KMS-11 (cell line): ENCODE results near the gene PHEX.

Source experiments
- H2AFZ ChIP-seq: fragments of 200-600 bp; sonication (generic); 2 replicates; pipeline ENCODE4 v1.6.1; 2016; ENCODE audit warnings: antibody characterized with exemption, mixed run types, low read depth
- H3K27ac ChIP-seq: fragments of 200-600 bp; sonication (generic); 2 replicates; pipeline ENCODE4 v1.6.1; 2016; ENCODE audit warnings: mild to moderate bottlenecking, mixed run types
- H3K27me3 ChIP-seq: fragments of 200-600 bp; sonication (generic); 2 replicates; pipeline ENCODE4 v1.6.1; 2017; ENCODE audit warnings: mild to moderate bottlenecking, low read depth, mixed run types, moderate library complexity; ENCODE audit not compliant: insufficient read depth
- H3K36me3 ChIP-seq: fragments of 200-600 bp; sonication (generic); 2 replicates; pipeline ENCODE4 v1.6.1; 2017; ENCODE audit warnings: mild to moderate bottlenecking, mixed run types; ENCODE audit not compliant: insufficient read depth
- H3K4me1 ChIP-seq: fragments of 200-600 bp; sonication (generic); 2 replicates; pipeline ENCODE4 v1.6.1; 2016; ENCODE audit warnings: mild to moderate bottlenecking, low read depth, mixed run types; ENCODE audit not compliant: poor library complexity, severe bottlenecking
- H3K4me2 ChIP-seq: fragments of 200-600 bp; sonication (generic); 2 replicates; pipeline ENCODE4 v1.7.0; 2016; ENCODE audit warnings: mild to moderate bottlenecking, mixed run types
- H3K4me3 ChIP-seq: fragments of 200-600 bp; sonication (generic); IDR thresholded peaks from 2 replicates; pipeline ENCODE4 v1.6.1; 2017; ENCODE audit warnings: low read depth, low read length, mixed read lengths; ENCODE audit not compliant: insufficient read depth
- H3K79me2 ChIP-seq: fragments of 200-600 bp; sonication (generic); 2 replicates; pipeline ENCODE4 v1.6.1; 2016; ENCODE audit warnings: low read depth, mixed run types; ENCODE audit not compliant: insufficient read depth
- H3K9ac ChIP-seq: fragments of 200-600 bp; sonication (generic); 2 replicates; pipeline ENCODE4 v1.6.1; 2016; ENCODE audit warnings: mild to moderate bottlenecking, mixed run types
- H4K20me1 ChIP-seq: fragments of 200-600 bp; sonication (generic); 2 replicates; pipeline ENCODE4 v1.6.1; 2016; ENCODE audit warnings: mild to moderate bottlenecking, mixed run types; ENCODE audit not compliant: insufficient read depth
- CTCF ChIP-seq: fragments of 200-600 bp; sonication (generic); conservative IDR thresholded peaks from 2 replicates; pipeline ENCODE4 v1.6.1; 2017; ENCODE audit warnings: low read depth, mild to moderate bottlenecking, antibody characterized with exemption, low read length, moderate library complexity, mixed read lengths

Gene PHEX

GRCh38 chrX:22117633-22118032 lies 85.5 kb downstream of the PHEX start:
- Histone ChIP-seq H2AFZ (no peak overlapping the region), H3K4me2 (no peak overlapping the region), H3K4me1 (no peaks in the 10 kb centered on the region), H3K36me3 (no peaks in the 10 kb centered on the region), H3K27ac (no peak overlapping the region), H4K20me1 (no peaks in the 10 kb centered on the region), H3K79me2 (no peaks in the 10 kb centered on the region), H3K4me3 (no peak overlapping the region), H3K9ac (no peak overlapping the region), H3K27me3 (no peaks in the 10 kb centered on the region)
- no peak for TF ChIP-seq CTCF

GRCh38 chrX:22118161-22118830 lies 86.2 kb downstream of the PHEX start:
- no peak overlapping the region for H2AFZ ChIP-seq
- no peaks in the 10 kb centered on the region for H3K36me3 ChIP-seq
- H3K79me2 ChIP-seq, result no peaks in the 10 kb centered on the region
- TF ChIP-seq CTCF, result no peak
- no peaks in the 10 kb centered on the region for H3K27me3 ChIP-seq
- H3K4me1 ChIP-seq, result no peaks in the 10 kb centered on the region
- no peak overlapping the region for H3K27ac ChIP-seq
- no peak overlapping the region for H3K9ac ChIP-seq
- H3K4me3 ChIP-seq, result no peak overlapping the region
- H3K4me2 ChIP-seq, result no peak overlapping the region
- no peaks in the 10 kb centered on the region for H4K20me1 ChIP-seq

- no peaks in the 10 kb centered on the region for H3K4me1 ChIP-seq
- no peak overlapping the region for H3K4me2 ChIP-seq
- no peaks in the 10 kb centered on the region for H3K36me3 ChIP-seq
- no peak overlapping the region for H3K9ac ChIP-seq
- no peak overlapping the region for H2AFZ ChIP-seq
- no peaks in the 10 kb centered on the region for H3K27me3 ChIP-seq
- TF ChIP-seq CTCF, result no peak
- no peaks in the 10 kb centered on the region for H4K20me1 ChIP-seq
- no peak overlapping the region for H3K4me3 ChIP-seq
- no peak overlapping the region for H3K27ac ChIP-seq
- no peaks in the 10 kb centered on the region for H3K79me2 ChIP-seq
Measured at GRCh38 chrX:22121161-22121560, 89.0 kb downstream of the PHEX start.

GRCh38 chrX:22122510-22122909 lies 90.4 kb downstream of the PHEX start:
- Histone ChIP-seq H3K36me3 (no peaks in the 10 kb centered on the region), H3K27ac (no peak overlapping the region), H3K27me3 (no peaks in the 10 kb centered on the region), H3K4me3 (no peak overlapping the region), H3K4me1 (no peaks in the 10 kb centered on the region), H4K20me1 (no peaks in the 10 kb centered on the region), H3K4me2 (no peak overlapping the region), H2AFZ (no peak overlapping the region), H3K9ac (no peak overlapping the region), H3K79me2 (no peaks in the 10 kb centered on the region)
- no peak for TF ChIP-seq CTCF
